Activated T-helper 1 cell treated with anti-CD3 and anti-CD28 coated beads, Interleukin-12 subunit alpha, Interleukin-12 subunit beta, Interleukin-2, Interleukin-4 antibody, amounts not matched to agents 30 ng/mL and 10 ng/mL and 1 ng/mL, durations not matched to agents 14 hours and 24 hours and 36 hours (primary cell): Measurements from ENCODE around the gene CDC42EP1. TPM values are rescaled to one million over a fixed set of nuclear protein-coding genes. Genes with fewer than 3 reads are reported as not detected.

Experiments used
- DNase-seq: peaks from one replicate; pipeline ENCODE4 v3.0.0; 2021; ENCODE audit warnings: low spot score
- H3K27ac Mint-ChIP-seq: one replicate; pipeline ENCODE4 v1.8.0; 2021; ENCODE audit warnings: mild to moderate bottlenecking, mixed read lengths
- H3K27me3 Mint-ChIP-seq: one replicate; pipeline ENCODE4 v1.8.0; 2022; ENCODE audit warnings: mild to moderate bottlenecking, moderate library complexity, mixed read lengths; ENCODE audit not compliant: insufficient read depth
- H3K36me3 Mint-ChIP-seq: one replicate; pipeline ENCODE4 v1.8.0; 2021; ENCODE audit warnings: low read depth, mixed read lengths
- H3K4me1 Mint-ChIP-seq: one replicate; pipeline ENCODE4 v1.8.0; 2021; ENCODE audit warnings: low read depth, mixed read lengths
- H3K4me3 Mint-ChIP-seq: one replicate; pipeline ENCODE4 v1.8.0; 2021; ENCODE audit warnings: mild to moderate bottlenecking, moderate library complexity, mixed read lengths
- H3K9me3 Mint-ChIP-seq: one replicate; pipeline ENCODE4 v1.8.0; 2021; ENCODE audit warnings: mixed read lengths
- intact Hi-C: fragments of 100-400 bp; cut with micrococcal nuclease; formaldehyde crosslinking; loops from one replicate; pipeline ENCODE4 v1.15.1; 2024
- total RNA-seq: library from RNA; stranded (reverse); gene quantifications from 2 replicates; pipeline ENCODE4 v1.2.3, GENCODE V29; 2022

CDC42EP1 gene
- total RNA-seq = 1.1 and 1.5 TPM in 2 replicates

- Mint-ChIP-seq H3K4me3 (peak within 1 kb of the TSS; percentile 67), H3K4me1 (peaks cover 34% of the 10 kb centered on the region), H3K9me3 (no peaks in the 10 kb centered on the region), H3K36me3 (peaks cover 2% of the 10 kb centered on the region), H3K27ac (no peak within 1 kb of the TSS), H3K27me3 (peaks cover 57% of the 10 kb centered on the region)
- intact Hi-C loops = no loop called here
- DNase-seq = no peak
Measured at GRCh38 chr22:37559901-37560607, at the start of gene CDC42EP1. Gene CDC42EP1, plus strand, starts transcription at chr22:37560480. Its CDS starts 5,870 bp downstream, at chr22:37566350.

GRCh38 chr22:37511395-37512104 is 48.7 kb upstream of the CDC42EP1 start:
- no peak overlapping the region for H3K4me3 Mint-ChIP-seq
- no peaks in the 10 kb centered on the region for H3K36me3 Mint-ChIP-seq

GRCh38 chr22:37514526-37515051 is 45.7 kb upstream of the CDC42EP1 start:
- intact Hi-C loops = no loop called here
- Mint-ChIP-seq H3K4me1 (no peaks in the 10 kb centered on the region), H3K9me3 (no peaks in the 10 kb centered on the region), H3K27me3 (peaks cover 31% of the 10 kb centered on the region), H3K27ac (no peak overlapping the region), H3K36me3 (no peaks in the 10 kb centered on the region), H3K4me3 (no peak overlapping the region)
- DNase-seq = no peak

More at GRCh38 chr22:37511395-37512104, 48.7 kb upstream of the CDC42EP1 start:
- no peak for DNase-seq
- no peaks in the 10 kb centered on the region for H3K9me3 Mint-ChIP-seq
- intact Hi-C loops = no loop called here
- no peak overlapping the region for H3K27ac Mint-ChIP-seq
- no peaks in the 10 kb centered on the region for H3K4me1 Mint-ChIP-seq
- peaks cover 11% of the 10 kb centered on the region for H3K27me3 Mint-ChIP-seq

GRCh38 chr22:37515901-37516300 is 44.4 kb upstream of the CDC42EP1 start:
- no peaks in the 10 kb centered on the region for H3K9me3 Mint-ChIP-seq
- no peak overlapping the region for H3K4me3 Mint-ChIP-seq
- no peaks in the 10 kb centered on the region for H3K4me1 Mint-ChIP-seq
- H3K27me3 Mint-ChIP-seq = peaks cover 45% of the 10 kb centered on the region
- DNase-seq = no peak
- H3K36me3 Mint-ChIP-seq = no peaks in the 10 kb centered on the region
- intact Hi-C loops = no loop called here
- no peak overlapping the region for H3K27ac Mint-ChIP-seq

- Mint-ChIP-seq H3K9me3 (no peaks in the 10 kb centered on the region), H3K36me3 (no peaks in the 10 kb centered on the region), H3K4me3 (no peak overlapping the region), H3K27ac (no peak overlapping the region), H3K27me3 (peaks cover 50% of the 10 kb centered on the region), H3K4me1 (no peaks in the 10 kb centered on the region)
- intact Hi-C loops = no loop called here
- DNase-seq = no peak
Measured at GRCh38 chr22:37516456-37516855, 43.8 kb upstream of the CDC42EP1 start.

- DNase-seq = no peak
- intact Hi-C loops = no loop called here
- Mint-ChIP-seq H3K9me3 (no peaks in the 10 kb centered on the region), H3K36me3 (no peaks in the 10 kb centered on the region), H3K4me1 (no peaks in the 10 kb centered on the region), H3K27me3 (peaks cover 62% of the 10 kb centered on the region), H3K27ac (no peak overlapping the region), H3K4me3 (peak overlapping the region; percentile 67)
Measured at GRCh38 chr22:37517826-37518450, 42.3 kb upstream of the CDC42EP1 start.

GRCh38 chr22:37518509-37519267 is 41.6 kb upstream of the CDC42EP1 start:
- no peaks in the 10 kb centered on the region for H3K36me3 Mint-ChIP-seq
- H3K27ac Mint-ChIP-seq = no peak overlapping the region
- peaks cover 67% of the 10 kb centered on the region for H3K27me3 Mint-ChIP-seq
- DNase-seq = no peak
- no peaks in the 10 kb centered on the region for H3K9me3 Mint-ChIP-seq
- intact Hi-C loops = no loop called here
- H3K4me1 Mint-ChIP-seq = no peaks in the 10 kb centered on the region
- peak overlapping the region; percentile 67 for H3K4me3 Mint-ChIP-seq

GRCh38 chr22:37519268-37520195 is 40.7 kb upstream of the CDC42EP1 start, which contains the start of gene CARD10:
Gene CARD10, minus strand, starts transcription at chr22:37519415. Its CDS starts 215 bp downstream, at chr22:37519200.
- H3K9me3 Mint-ChIP-seq = no peaks in the 10 kb centered on the region
- H3K27me3 Mint-ChIP-seq = peaks cover 69% of the 10 kb centered on the region
- H3K4me3 Mint-ChIP-seq = peak within 1 kb of the TSS; percentile 67
- no peak within 1 kb of the TSS for H3K27ac Mint-ChIP-seq
- intact Hi-C loops = no loop called here
- no peaks in the 10 kb centered on the region for H3K36me3 Mint-ChIP-seq
- no peak for DNase-seq
- no peaks in the 10 kb centered on the region for H3K4me1 Mint-ChIP-seq

- no peak overlapping the region for H3K27ac Mint-ChIP-seq
- no peaks in the 10 kb centered on the region for H3K36me3 Mint-ChIP-seq
- H3K27me3 Mint-ChIP-seq = peaks cover 65% of the 10 kb centered on the region
- no peaks in the 10 kb centered on the region for H3K9me3 Mint-ChIP-seq
- intact Hi-C loops = no loop called here
- H3K4me1 Mint-ChIP-seq = peaks cover 3% of the 10 kb centered on the region
- no peak for DNase-seq
- H3K4me3 Mint-ChIP-seq = no peak overlapping the region
Measured at GRCh38 chr22:37520776-37521191, 39.5 kb upstream of the CDC42EP1 start.

- intact Hi-C loops = no loop called here
- Mint-ChIP-seq H3K27me3 (peaks cover 61% of the 10 kb centered on the region), H3K36me3 (no peaks in the 10 kb centered on the region), H3K9me3 (no peaks in the 10 kb centered on the region), H3K4me1 (peaks cover 8% of the 10 kb centered on the region), H3K27ac (no peak overlapping the region), H3K4me3 (no peak overlapping the region)
- no peak for DNase-seq
Measured at GRCh38 chr22:37521236-37521739, 39.0 kb upstream of the CDC42EP1 start.

GRCh38 chr22:37522482-37522881 is 37.8 kb upstream of the CDC42EP1 start:
- DNase-seq = no peak
- Mint-ChIP-seq H3K4me3 (no peak overlapping the region), H3K27ac (no peak overlapping the region), H3K36me3 (no peaks in the 10 kb centered on the region), H3K27me3 (peaks cover 49% of the 10 kb centered on the region), H3K9me3 (no peaks in the 10 kb centered on the region), H3K4me1 (peaks cover 8% of the 10 kb centered on the region)
- intact Hi-C loops = no loop called here
